NOMO-1 treated with dmso at 0.1 percent for 144 hours (cell line): ENCODE measurements around the gene MYLK2.
A peak's percentile ranks its signal among the peaks of the same experiment; 100 is the strongest.
"Not testable (repeated sequence)": the region's sequence is repeated elsewhere in the genome, so short reads cannot be mapped to it uniquely, and the experiment has no call there.

Experiments used
- DNase-seq: peaks from one replicate; lab custom pipeline; 2025; ENCODE audit not compliant: unreplicated experiment; lab: John Stamatoyannopoulos, UW

The MYLK2 gene

DNA sequence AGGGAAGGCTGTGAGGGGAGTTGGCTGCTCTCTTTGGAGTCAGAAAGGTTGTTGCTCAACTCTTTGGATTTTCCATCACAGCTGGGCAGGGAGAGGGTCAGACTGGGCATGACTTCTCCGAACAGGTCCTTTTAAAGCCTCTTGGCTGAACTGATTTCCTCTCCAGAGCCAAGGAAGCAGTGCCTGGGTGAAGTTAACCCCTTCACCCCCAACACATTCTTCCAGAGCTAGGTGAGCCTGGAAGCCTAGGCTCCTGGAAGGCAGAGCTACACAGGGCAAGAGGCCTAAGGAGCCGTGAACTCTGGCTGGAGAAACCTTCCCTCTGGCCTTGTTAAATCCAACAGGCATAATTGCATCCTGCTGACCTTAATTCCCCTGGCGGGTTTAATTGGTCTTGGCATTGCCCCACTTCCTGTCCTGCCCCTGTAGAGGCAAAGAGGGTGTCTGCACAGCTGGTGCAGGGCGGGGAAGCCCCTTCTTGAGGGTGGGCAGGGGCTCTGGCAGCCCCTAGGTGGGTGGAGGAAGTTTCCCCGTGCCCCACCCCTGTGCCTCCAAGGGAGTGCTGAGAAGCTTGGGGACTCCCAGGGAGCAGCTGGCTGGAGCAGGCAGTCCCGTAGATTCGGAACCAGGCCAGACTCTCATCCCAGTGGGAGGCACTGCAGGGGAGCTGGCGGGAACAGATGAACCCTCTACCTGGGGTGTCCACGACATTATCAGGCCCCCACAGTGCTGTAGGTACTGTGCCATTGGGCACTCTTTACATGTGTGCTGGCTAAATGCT is 3.6 kb upstream of the MYLK2 start:
- no peak for DNase-seq

GRCh38 chr20:31816221-31816620 is 2.9 kb upstream of the MYLK2 start:
- no peak for DNase-seq

DNA sequence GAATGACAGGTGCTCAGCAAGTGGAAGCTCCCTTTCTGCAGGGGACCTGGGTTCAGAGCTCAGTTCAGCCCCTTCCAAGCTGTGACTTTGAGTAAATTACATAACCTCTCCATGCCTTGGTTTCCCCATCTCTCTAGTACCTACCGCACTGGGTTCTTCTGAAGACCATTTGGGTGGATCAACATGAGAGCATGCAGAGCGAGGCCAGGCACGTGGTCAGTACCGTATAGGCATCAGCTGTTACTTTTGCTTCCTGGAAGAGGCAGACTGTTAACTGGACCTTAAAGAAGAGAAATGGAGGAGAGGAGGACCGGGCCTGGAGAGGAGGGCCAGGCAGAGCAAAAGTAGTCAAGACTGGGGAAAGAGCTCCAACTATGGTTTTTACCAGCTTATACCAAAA is 1.7 kb upstream of the MYLK2 start:
- DNase-seq: no peak

GRCh38 chr20:31818376-31818908 is 714 bp upstream of the MYLK2 start:
- DNase-seq: no peak

- no peak for DNase-seq
Measured at GRCh38 chr20:31820228-31820627, 1.1 kb downstream of the MYLK2 start.

DNA sequence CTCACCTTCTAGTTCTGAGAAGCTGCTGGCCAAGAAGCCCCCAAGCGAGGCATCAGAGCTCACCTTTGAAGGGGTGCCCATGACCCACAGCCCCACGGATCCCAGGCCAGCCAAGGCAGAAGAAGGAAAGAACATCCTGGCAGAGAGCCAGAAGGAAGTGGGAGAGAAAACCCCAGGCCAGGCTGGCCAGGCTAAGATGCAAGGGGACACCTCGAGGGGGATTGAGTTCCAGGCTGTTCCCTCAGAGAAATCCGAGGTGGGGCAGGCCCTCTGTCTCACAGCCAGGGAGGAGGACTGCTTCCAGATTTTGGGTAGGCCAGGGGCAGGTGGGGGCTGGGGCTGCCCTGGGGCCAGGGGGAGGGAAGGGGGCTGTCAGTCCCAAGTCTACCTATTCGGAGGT is 2.3 kb downstream of the MYLK2 start:
- DNase-seq: no peak

DNA sequence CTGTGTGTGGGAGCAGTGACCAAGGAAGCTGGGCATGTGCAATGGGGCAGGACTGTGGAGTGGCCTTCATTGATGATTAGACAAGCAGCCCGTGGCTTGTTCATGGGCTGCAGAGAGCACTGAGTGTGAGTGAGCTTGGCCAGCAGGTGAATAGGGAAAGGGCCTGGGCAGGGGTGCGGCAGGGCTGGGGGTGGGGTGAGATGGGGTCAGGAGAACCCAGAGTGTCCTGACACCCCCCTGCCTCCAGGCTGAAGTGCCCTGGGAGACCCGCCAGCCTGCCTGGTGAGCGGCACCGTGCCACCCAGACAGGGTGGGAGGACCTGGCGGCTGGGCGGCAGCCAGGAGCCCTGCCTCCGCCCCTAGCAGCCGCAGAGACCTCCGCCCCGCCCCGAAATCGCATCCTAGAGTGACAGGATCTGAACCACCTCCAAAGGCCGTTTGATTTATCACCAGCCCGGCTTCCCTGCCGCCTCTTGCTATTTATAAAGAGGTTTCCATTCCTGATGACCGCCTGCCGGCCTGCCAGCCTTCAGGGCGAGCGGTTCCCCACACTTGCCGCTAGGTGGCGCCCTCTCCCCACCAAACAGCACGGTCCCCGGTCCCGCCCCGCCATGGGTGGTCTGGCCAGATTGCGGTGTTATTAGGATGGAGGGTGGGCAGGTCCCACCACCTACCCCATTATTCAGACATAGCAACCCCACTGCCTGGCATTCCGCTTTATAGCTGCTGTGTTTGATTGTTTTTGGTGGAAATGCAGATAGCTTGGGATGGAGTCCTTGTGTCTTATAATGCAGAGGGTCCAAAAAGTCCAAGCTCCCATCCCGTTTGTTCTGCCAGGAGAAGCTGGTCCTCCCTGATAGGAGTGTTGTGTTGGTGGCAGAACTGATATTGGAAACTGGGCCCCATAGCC is 3.5 kb downstream of the MYLK2 start:
- DNase-seq: no peak

- no peak for DNase-seq
Measured at GRCh38 chr20:31823360-31824124, 4.4 kb downstream of the MYLK2 start.

DNA sequence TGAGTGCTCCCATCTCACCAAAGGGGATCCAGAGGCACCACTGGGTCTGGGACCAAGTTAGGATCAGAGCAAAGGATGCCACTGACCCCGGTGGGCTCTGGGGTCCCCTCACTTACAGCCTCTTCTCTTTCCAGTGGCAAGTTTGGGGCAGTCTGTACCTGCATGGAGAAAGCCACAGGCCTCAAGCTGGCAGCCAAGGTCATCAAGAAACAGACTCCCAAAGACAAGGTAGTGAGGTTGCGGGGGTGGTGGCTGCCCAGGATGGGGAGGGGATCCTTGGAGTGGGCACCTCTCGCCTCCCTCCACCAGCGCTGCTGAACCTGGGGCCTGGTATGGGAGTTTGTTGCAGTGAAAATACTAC is 4.9 kb downstream of the MYLK2 start:
- no peak for DNase-seq

- no peak for DNase-seq
Measured at GRCh38 chr20:31824554-31825313, 5.6 kb downstream of the MYLK2 start.

GRCh38 chr20:31826074-31826473 is 6.9 kb downstream of the MYLK2 start:
- DNase-seq: no peak

GRCh38 chr20:31827059-31827458 is 7.9 kb downstream of the MYLK2 start:
- DNase-seq: no peak

DNA sequence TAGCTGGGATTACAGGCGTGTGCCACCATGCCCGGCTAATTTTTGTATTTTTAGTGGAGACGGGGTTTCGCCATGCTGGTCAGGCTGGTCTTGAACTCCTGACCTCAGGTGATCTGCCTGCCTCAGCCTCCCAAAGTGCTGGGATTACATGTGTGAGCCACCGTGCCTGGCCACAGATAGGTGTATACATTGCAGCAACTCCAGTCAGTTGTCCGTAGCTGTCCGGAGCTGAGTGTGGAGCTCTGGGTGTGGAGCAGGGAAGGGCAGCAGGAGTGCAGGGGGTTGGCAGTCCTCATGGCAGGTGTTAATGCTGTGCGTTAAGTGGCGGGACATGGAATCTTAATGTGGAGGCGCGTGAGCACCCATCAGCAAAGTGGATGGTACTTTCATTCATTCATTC is 8.9 kb downstream of the MYLK2 start:
- not testable (repeated sequence) for DNase-seq

DNA sequence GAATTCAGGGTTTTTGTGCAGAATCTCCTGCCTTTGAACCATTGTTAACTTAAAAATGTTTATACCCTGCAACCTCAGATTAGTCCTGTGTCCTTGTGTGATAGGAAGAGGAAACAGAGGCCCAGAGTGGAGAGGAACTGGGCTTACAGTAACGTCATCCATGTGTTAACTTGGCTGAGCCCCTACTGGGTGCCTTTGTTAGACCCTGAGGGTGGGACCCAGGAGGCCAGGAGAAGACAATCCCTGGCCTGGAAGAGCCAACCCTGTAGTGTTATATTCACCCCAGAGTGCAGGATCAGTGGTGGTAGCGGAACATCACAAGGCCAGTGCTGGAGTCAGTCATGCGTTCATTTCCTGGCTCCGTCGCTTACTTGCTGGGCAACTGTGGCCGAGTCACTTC is 10.6 kb downstream of the MYLK2 start:
- no peak for DNase-seq

DNA sequence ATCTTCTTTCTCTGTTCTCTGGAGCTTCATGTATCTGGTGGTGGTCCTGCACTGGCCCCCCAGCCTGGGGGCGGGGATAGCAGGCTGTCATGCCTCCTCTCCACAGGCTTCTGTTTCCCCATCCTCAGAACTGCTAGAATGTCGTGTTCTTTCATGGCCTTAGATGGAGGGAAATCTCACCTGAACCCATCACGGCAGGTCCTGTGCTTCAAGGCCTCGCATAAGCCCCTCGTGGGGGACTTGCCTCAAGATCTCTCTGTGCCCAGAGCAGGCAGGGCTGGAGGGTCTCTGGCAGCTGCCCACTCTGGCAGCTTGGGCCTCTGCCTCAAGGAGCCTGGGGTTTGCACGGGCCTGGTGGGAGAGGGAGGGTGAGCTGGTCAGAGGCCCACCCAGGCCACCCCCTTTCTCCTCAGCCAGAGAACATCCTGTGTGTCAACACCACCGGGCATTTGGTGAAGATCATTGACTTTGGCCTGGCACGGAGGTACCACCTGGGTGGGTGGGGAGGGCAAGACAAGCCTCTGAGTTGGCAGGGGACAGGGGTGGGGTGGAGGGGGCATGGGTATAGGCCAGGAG is 11.3 kb downstream of the MYLK2 start:
- no peak for DNase-seq

DNA sequence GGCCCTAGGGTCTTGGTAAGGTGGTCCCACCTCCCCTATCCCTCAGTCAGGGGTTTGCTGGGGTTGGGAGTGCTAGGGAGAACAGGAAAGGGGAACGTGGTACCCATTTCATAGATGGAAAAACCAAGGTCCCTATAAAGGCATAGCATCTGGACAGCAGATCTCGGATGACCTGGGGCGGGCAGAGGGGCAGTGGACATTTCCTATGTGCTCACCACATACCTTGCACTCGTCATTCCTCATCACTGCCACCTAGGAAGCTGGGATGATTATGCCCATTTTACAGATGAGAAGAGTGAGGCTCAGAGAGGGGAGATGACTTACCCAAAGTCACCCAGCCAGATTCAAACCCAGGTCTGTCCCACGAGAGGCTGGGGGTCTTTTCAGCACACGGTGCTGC is 12.1 kb downstream of the MYLK2 start:
- no peak for DNase-seq

DNA sequence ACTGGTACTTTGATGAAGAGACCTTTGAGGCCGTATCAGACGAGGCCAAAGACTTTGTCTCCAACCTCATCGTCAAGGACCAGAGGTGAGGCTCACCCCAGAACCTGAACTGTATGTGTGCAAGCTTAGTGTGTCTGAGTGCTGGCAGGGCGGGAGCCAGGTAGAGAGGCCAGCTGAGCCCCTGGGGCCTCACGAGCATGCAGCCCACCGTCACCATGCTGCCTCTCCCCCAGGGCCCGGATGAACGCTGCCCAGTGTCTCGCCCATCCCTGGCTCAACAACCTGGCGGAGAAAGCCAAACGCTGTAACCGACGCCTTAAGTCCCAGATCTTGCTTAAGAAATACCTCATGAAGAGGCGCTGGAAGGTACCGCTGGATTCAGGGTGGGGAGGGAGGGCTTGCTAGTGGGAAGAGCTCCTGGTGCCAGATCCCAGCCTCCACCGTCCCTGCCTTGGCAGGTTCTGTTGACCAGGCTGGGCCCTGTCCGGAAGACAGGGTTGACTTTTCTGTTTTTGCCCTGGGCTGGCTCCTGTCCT is 12.7 kb downstream of the MYLK2 start:
- no peak for DNase-seq

DNA sequence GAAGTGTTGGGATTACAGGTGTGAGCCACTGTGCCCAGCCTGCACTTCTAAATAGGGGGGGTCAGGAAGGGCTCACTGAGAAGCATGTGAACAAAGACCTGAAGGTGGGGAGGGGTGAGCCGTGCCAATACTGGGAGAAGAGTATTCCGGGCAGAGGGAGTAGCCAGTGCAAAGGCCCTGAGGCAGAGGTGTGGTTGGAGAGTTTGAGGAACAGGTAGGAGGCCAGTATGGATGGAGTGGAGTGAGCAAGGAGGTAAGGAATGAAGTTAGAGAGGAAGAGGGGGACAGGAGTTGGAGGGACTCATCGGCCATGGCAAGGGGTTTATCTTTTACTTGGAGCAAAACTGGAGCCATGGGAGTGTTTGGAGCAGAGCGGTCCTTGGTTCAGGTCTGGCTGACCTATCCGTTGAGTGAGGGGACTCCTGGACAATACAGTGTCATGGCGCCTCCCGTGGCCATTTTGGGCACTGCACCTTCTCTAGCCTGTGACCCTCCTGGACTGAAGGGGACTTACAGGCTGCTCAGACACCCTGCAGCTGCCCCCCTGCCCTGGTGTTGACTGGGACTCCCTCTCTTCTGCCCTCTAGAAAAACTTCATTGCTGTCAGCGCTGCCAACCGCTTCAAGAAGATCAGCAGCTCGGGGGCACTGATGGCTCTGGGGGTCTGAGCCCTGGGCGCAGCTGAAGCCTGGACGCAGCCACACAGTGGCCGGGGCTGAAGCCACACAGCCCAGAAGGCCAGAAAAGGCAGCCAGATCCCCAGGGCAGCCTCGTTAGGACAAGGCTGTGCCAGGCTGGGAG is 14.2 kb downstream of the MYLK2 start:
- DNase-seq: peak; percentile 21

GRCh38 chr20:31833931-31834521 is 14.9 kb downstream of the MYLK2 start:
- DNase-seq: no peak
